ENCODE results near the gene TRIM66.

TRIM66 gene

GRCh38 chr11:8586805-8587204 is 95.7 kb downstream of the TRIM66 start:
- no peaks in the 10 kb centered on the region for H3K27me3 ChIP-seq (ENCODE audit: control insufficient read depth in 1 of 2, insufficient read depth in 2 of 2, low read length in 2 of 2)
- peaks cover 2 to 4% of the 10 kb centered on the region in 2 donors for H3K9me3 ChIP-seq (ENCODE audit: control insufficient read depth in 2 of 2, low read length in 2 of 2)
- H3K4me1 ChIP-seq (ENCODE audit: control insufficient read depth, insufficient read depth, low read length), result no peaks in the 10 kb centered on the region
- H3K27ac ChIP-seq (ENCODE audit: low read length), result no peak overlapping the region
- H3K36me3 ChIP-seq (ENCODE audit: control insufficient read depth in 2 of 2, insufficient read depth in 2 of 2, low read length in 2 of 2), result no peaks in the 10 kb centered on the region
- no peak overlapping the region for H3K4me3 ChIP-seq (ENCODE audit: low read length in 2 of 2)
- no peak overlapping the region for H3K9ac ChIP-seq (ENCODE audit: low read length in 2 of 2)

GRCh38 chr11:8586184-8586583 is 96.3 kb downstream of the TRIM66 start:
- no peak overlapping the region for H3K9ac ChIP-seq (ENCODE audit: low read length in 2 of 2)
- no peak overlapping the region for H3K4me3 ChIP-seq (ENCODE audit: low read length in 2 of 2)
- no peaks in the 10 kb centered on the region for H3K27me3 ChIP-seq (ENCODE audit: control insufficient read depth in 1 of 2, insufficient read depth in 2 of 2, low read length in 2 of 2)
- no peak overlapping the region for H3K27ac ChIP-seq (ENCODE audit: low read length)
- H3K4me1 ChIP-seq (ENCODE audit: control insufficient read depth, insufficient read depth, low read length), result no peaks in the 10 kb centered on the region
- H3K9me3 ChIP-seq (ENCODE audit: control insufficient read depth in 2 of 2, low read length in 2 of 2), result peaks cover 2 to 4% of the 10 kb centered on the region in 2 donors
- H3K36me3 ChIP-seq (ENCODE audit: control insufficient read depth in 2 of 2, insufficient read depth in 2 of 2, low read length in 2 of 2), result no peaks in the 10 kb centered on the region

GRCh38 chr11:8584511-8584910 is 98.0 kb downstream of the TRIM66 start:
- no peak overlapping the region for H3K9ac ChIP-seq (ENCODE audit: low read length in 2 of 2)
- H3K27ac ChIP-seq (ENCODE audit: low read length), result no peak overlapping the region

GRCh38 chr11:8584082-8584481 is 98.4 kb downstream of the TRIM66 start:
- Histone ChIP-seq H3K27me3 (ENCODE audit: control insufficient read depth in 1 of 2, insufficient read depth in 2 of 2, low read length in 2 of 2) (no peaks in the 10 kb centered on the region), H3K4me1 (ENCODE audit: control insufficient read depth, insufficient read depth, low read length) (no peaks in the 10 kb centered on the region), H3K27ac (ENCODE audit: low read length) (no peak overlapping the region), H3K9ac (ENCODE audit: low read length in 2 of 2) (no peak overlapping the region), H3K36me3 (ENCODE audit: control insufficient read depth in 2 of 2, insufficient read depth in 2 of 2, low read length in 2 of 2) (no peaks in the 10 kb centered on the region), H3K4me3 (ENCODE audit: low read length in 2 of 2) (no peak overlapping the region), H3K9me3 (ENCODE audit: control insufficient read depth in 2 of 2, low read length in 2 of 2) (peaks cover 2 to 4% of the 10 kb centered on the region in 2 donors)

More at GRCh38 chr11:8584511-8584910, 98.0 kb downstream of the TRIM66 start:
- Histone ChIP-seq H3K36me3 (ENCODE audit: control insufficient read depth in 2 of 2, insufficient read depth in 2 of 2, low read length in 2 of 2) (no peaks in the 10 kb centered on the region), H3K4me3 (ENCODE audit: low read length in 2 of 2) (no peak overlapping the region), H3K9me3 (ENCODE audit: control insufficient read depth in 2 of 2, low read length in 2 of 2) (peaks cover 2 to 4% of the 10 kb centered on the region in 2 donors), H3K4me1 (ENCODE audit: control insufficient read depth, insufficient read depth, low read length) (no peaks in the 10 kb centered on the region), H3K27me3 (ENCODE audit: control insufficient read depth in 1 of 2, insufficient read depth in 2 of 2, low read length in 2 of 2) (no peaks in the 10 kb centered on the region)

- Histone ChIP-seq H3K36me3 (ENCODE audit: control insufficient read depth in 2 of 2, insufficient read depth in 2 of 2, low read length in 2 of 2) (no peaks in the 10 kb centered on the region), H3K4me3 (ENCODE audit: low read length in 2 of 2) (no peak overlapping the region), H3K4me1 (ENCODE audit: control insufficient read depth, insufficient read depth, low read length) (no peaks in the 10 kb centered on the region), H3K9ac (ENCODE audit: low read length in 2 of 2) (no peak overlapping the region), H3K27ac (ENCODE audit: low read length) (no peak overlapping the region), H3K9me3 (ENCODE audit: control insufficient read depth in 2 of 2, low read length in 2 of 2) (no peaks in the 10 kb centered on the region), H3K27me3 (ENCODE audit: control insufficient read depth in 1 of 2, insufficient read depth in 2 of 2, low read length in 2 of 2) (no peaks in the 10 kb centered on the region)
Measured at GRCh38 chr11:8581300-8581699, 101.2 kb downstream of the TRIM66 start.

GRCh38 chr11:8577791-8578581 is 104.5 kb downstream of the TRIM66 start:
- Histone ChIP-seq H3K27me3 (ENCODE audit: control insufficient read depth in 1 of 2, insufficient read depth in 2 of 2, low read length in 2 of 2) (no peaks in the 10 kb centered on the region), H3K27ac (ENCODE audit: low read length) (no peak overlapping the region), H3K9ac (ENCODE audit: low read length in 2 of 2) (no peak overlapping the region), H3K4me1 (ENCODE audit: control insufficient read depth, insufficient read depth, low read length) (no peaks in the 10 kb centered on the region), H3K36me3 (ENCODE audit: control insufficient read depth in 2 of 2, insufficient read depth in 2 of 2, low read length in 2 of 2) (no peaks in the 10 kb centered on the region), H3K4me3 (ENCODE audit: low read length in 2 of 2) (no peak overlapping the region), H3K9me3 (ENCODE audit: control insufficient read depth in 2 of 2, low read length in 2 of 2) (no peaks in the 10 kb centered on the region)

- Histone ChIP-seq H3K9ac (ENCODE audit: low read length in 2 of 2) (no peak overlapping the region), H3K4me3 (ENCODE audit: low read length in 2 of 2) (no peak overlapping the region), H3K27ac (ENCODE audit: low read length) (no peak overlapping the region), H3K27me3 (ENCODE audit: control insufficient read depth in 1 of 2, insufficient read depth in 2 of 2, low read length in 2 of 2) (no peaks in the 10 kb centered on the region), H3K36me3 (ENCODE audit: control insufficient read depth in 2 of 2, insufficient read depth in 2 of 2, low read length in 2 of 2) (no peaks in the 10 kb centered on the region), H3K9me3 (ENCODE audit: control insufficient read depth in 2 of 2, low read length in 2 of 2) (no peaks in the 10 kb centered on the region), H3K4me1 (ENCODE audit: control insufficient read depth, insufficient read depth, low read length) (no peaks in the 10 kb centered on the region)
Measured at GRCh38 chr11:8574798-8575197, 107.7 kb downstream of the TRIM66 start.

GRCh38 chr11:8573777-8574176 is 108.7 kb downstream of the TRIM66 start:
- no peaks in the 10 kb centered on the region for H3K27me3 ChIP-seq (ENCODE audit: control insufficient read depth in 1 of 2, insufficient read depth in 2 of 2, low read length in 2 of 2)
- H3K9ac ChIP-seq (ENCODE audit: low read length in 2 of 2), result no peak overlapping the region
- H3K27ac ChIP-seq (ENCODE audit: low read length), result no peak overlapping the region
- no peaks in the 10 kb centered on the region for H3K9me3 ChIP-seq (ENCODE audit: control insufficient read depth in 2 of 2, low read length in 2 of 2)
- no peaks in the 10 kb centered on the region for H3K36me3 ChIP-seq (ENCODE audit: control insufficient read depth in 2 of 2, insufficient read depth in 2 of 2, low read length in 2 of 2)
- no peak overlapping the region for H3K4me3 ChIP-seq (ENCODE audit: low read length in 2 of 2)
- no peaks in the 10 kb centered on the region for H3K4me1 ChIP-seq (ENCODE audit: control insufficient read depth, insufficient read depth, low read length)

- Histone ChIP-seq H3K4me1 (ENCODE audit: control insufficient read depth, insufficient read depth, low read length) (no peaks in the 10 kb centered on the region), H3K36me3 (ENCODE audit: control insufficient read depth in 2 of 2, insufficient read depth in 2 of 2, low read length in 2 of 2) (no peaks in the 10 kb centered on the region), H3K9me3 (ENCODE audit: control insufficient read depth in 2 of 2, low read length in 2 of 2) (no peaks in the 10 kb centered on the region)
Measured at GRCh38 chr11:8567602-8568198, 114.8 kb downstream of the TRIM66 start.

GRCh38 chr11:8566613-8567210 is 115.8 kb downstream of the TRIM66 start:
- Histone ChIP-seq H3K27ac (ENCODE audit: low read length) (no peak overlapping the region), H3K9me3 (ENCODE audit: control insufficient read depth in 2 of 2, low read length in 2 of 2) (no peaks in the 10 kb centered on the region), H3K27me3 (ENCODE audit: control insufficient read depth in 1 of 2, insufficient read depth in 2 of 2, low read length in 2 of 2) (no peaks in the 10 kb centered on the region), H3K36me3 (ENCODE audit: control insufficient read depth in 2 of 2, insufficient read depth in 2 of 2, low read length in 2 of 2) (no peaks in the 10 kb centered on the region), H3K4me1 (ENCODE audit: control insufficient read depth, insufficient read depth, low read length) (no peaks in the 10 kb centered on the region), H3K4me3 (ENCODE audit: low read length in 2 of 2) (no peak overlapping the region), H3K9ac (ENCODE audit: low read length in 2 of 2) (no peak overlapping the region)

More at GRCh38 chr11:8567602-8568198, 114.8 kb downstream of the TRIM66 start:
- Histone ChIP-seq H3K27me3 (ENCODE audit: control insufficient read depth in 1 of 2, insufficient read depth in 2 of 2, low read length in 2 of 2) (no peaks in the 10 kb centered on the region), H3K4me3 (ENCODE audit: low read length in 2 of 2) (no peak overlapping the region), H3K9ac (ENCODE audit: low read length in 2 of 2) (no peak overlapping the region), H3K27ac (ENCODE audit: low read length) (no peak overlapping the region)

GRCh38 chr11:8564526-8564925 is 117.9 kb downstream of the TRIM66 start:
- Histone ChIP-seq H3K4me1 (ENCODE audit: control insufficient read depth, insufficient read depth, low read length) (no peaks in the 10 kb centered on the region), H3K36me3 (ENCODE audit: control insufficient read depth in 2 of 2, insufficient read depth in 2 of 2, low read length in 2 of 2) (no peaks in the 10 kb centered on the region), H3K27me3 (ENCODE audit: control insufficient read depth in 1 of 2, insufficient read depth in 2 of 2, low read length in 2 of 2) (no peaks in the 10 kb centered on the region), H3K27ac (ENCODE audit: low read length) (no peak overlapping the region), H3K4me3 (ENCODE audit: low read length in 2 of 2) (no peak overlapping the region), H3K9ac (ENCODE audit: low read length in 2 of 2) (no peak overlapping the region), H3K9me3 (ENCODE audit: control insufficient read depth in 2 of 2, low read length in 2 of 2) (no peaks in the 10 kb centered on the region)
